Coronary artery (tissue), 2 donors: Measurements from ENCODE around the gene LONP1.
"Not testable (repeated sequence)": the region's sequence is repeated elsewhere in the genome, so short reads cannot be mapped to it uniquely, and the experiment has no call there.

Source experiments
- DNase-seq: peaks from one replicate; pipeline ENCODE4 v3.0.0-alpha.2; 2017; ENCODE audit warnings: low spot score
- H3K27ac ChIP-seq, 2 donors: fragments of 200-600 bp; sonication (generic); one replicate each; pipeline ENCODE4 v1.5.1; 2016 to 2019
- H3K4me3 ChIP-seq: fragments of 200-600 bp; sonication (generic); 2 replicates; pipeline ENCODE4 v1.5.1; 2016; ENCODE audit warnings: mild to moderate bottlenecking, moderate library complexity
- TF ChIP-seq, protein P1 (sequence below): fragments of 200-600 bp; sonication (generic); IDR thresholded peaks from one replicate; pipeline ENCODE4 v1.5.1; 2019; ENCODE audit warnings: antibody characterized with exemption

The LONP1 gene

GRCh38 chr19:5691822-5692722 lies 27.9 kb downstream of the LONP1 start:
- Histone ChIP-seq H3K4me3 (peak overlapping the region; percentile 98), H3K27ac (peak overlapping the region in 1 of 2 donors; percentile 97)
- DNase-seq: peak; percentile 72

DNA sequence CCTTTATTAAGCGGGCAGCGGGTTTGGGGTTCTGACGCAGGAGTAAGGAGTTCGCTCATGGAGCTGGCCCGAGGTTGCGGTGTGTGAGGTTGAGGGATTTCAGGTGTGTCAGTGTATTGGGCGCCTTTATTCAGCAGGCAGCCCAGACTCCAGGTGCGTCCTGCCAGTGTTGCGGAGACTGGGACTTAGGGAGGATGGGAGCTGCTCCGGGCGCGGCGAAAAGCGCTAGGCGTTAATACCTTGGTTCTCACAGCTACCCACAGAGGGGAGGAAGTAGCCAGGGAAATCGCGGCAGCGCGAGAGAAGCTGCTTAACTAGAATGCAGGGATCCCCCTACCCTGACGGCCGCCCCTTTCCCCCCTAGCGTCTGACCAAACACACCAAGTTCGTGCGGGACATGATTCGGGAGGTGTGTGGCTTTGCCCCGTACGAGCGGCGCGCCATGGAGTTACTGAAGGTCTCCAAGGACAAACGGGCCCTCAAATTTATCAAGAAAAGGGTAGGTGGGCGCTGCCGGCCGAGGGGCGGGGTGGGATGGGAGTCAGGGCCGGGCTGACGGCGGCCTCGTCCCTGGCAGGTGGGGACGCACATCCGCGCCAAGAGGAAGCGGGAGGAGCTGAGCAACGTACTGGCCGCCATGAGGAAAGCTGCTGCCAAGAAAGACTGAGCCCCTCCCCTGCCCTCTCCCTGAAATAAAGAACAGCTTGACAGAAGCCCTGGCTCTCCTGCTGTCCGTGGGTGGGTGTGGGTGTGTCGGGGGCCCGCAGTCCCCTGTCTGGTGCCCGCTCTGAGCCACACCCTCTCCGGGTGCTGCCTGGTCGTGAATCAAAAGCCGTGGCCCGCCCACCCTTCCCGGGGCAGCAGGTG lies 28.8 kb downstream of the LONP1 start:
- TF ChIP-seq, protein P1, sequence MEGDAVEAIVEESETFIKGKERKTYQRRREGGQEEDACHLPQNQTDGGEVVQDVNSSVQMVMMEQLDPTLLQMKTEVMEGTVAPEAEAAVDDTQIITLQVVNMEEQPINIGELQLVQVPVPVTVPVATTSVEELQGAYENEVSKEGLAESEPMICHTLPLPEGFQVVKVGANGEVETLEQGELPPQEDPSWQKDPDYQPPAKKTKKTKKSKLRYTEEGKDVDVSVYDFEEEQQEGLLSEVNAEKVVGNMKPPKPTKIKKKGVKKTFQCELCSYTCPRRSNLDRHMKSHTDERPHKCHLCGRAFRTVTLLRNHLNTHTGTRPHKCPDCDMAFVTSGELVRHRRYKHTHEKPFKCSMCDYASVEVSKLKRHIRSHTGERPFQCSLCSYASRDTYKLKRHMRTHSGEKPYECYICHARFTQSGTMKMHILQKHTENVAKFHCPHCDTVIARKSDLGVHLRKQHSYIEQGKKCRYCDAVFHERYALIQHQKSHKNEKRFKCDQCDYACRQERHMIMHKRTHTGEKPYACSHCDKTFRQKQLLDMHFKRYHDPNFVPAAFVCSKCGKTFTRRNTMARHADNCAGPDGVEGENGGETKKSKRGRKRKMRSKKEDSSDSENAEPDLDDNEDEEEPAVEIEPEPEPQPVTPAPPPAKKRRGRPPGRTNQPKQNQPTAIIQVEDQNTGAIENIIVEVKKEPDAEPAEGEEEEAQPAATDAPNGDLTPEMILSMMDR: no peak
- Histone ChIP-seq H3K27ac (peak overlapping the region; percentile 87 to 97), H3K4me3 (peak overlapping the region; percentile 98)
- DNase-seq: no peak

More at GRCh38 chr19:5691822-5692722, 27.9 kb downstream of the LONP1 start:
- TF ChIP-seq, protein P1: no peak

- peak; percentile 98 for DNase-seq
- Histone ChIP-seq H3K27ac (peak within 1 kb of the TSS; percentile 87 to 97), H3K4me3 (peak within 1 kb of the TSS; percentile 98)
- TF ChIP-seq, protein P1: peak; percentile 98
Measured at GRCh38 chr19:5690125-5690954, 29.6 kb downstream of the LONP1 start, which contains the start of gene RPL36. Gene RPL36 (plus strand): TSS chr19:5690295. CDS start chr19:5690508, 213 bp downstream.

DNA sequence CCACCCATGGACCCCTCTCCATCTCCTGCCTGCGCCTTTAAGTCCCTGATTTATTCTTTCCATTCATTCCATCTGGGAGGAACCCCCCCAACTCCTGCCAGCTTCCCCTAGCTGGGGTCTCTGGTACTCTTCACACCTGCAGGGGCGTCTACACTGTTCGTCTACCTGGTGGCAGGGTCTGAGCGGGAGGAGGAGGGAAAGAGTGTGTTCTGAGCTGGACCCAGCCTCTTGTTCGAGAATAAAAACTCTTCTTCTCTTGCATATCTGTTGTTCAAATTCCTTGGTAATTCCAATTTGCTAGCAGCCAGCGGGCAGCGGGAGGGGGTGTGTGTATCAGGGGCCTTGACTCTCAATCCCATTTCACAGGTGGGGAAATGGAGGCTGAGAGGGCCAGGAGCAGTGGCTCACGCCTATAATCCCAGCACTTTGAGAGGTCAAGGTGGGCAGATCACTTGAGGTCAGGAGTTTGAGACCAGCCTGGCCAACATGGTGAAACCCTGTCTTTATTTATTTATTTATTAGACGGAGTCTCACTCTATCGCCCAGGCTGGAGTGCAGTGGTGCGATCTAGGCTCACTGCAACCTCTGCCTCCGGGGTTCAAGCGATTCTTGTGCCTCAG lies 31.6 kb downstream of the LONP1 start:
- not testable (repeated sequence) for H3K4me3 ChIP-seq
- peak; percentile 72 for DNase-seq

GRCh38 chr19:5687360-5688198 lies 32.4 kb downstream of the LONP1 start:
- peak; percentile 75 for DNase-seq
- H3K27ac ChIP-seq: peak overlapping the region; percentile 63 to 85
- TF ChIP-seq, protein P1: no peak
- peak overlapping the region; percentile 70 for H3K4me3 ChIP-seq

More for the DNA sequence above, 31.6 kb downstream of the LONP1 start:
- not testable (repeated sequence) for H3K27ac ChIP-seq

DNA sequence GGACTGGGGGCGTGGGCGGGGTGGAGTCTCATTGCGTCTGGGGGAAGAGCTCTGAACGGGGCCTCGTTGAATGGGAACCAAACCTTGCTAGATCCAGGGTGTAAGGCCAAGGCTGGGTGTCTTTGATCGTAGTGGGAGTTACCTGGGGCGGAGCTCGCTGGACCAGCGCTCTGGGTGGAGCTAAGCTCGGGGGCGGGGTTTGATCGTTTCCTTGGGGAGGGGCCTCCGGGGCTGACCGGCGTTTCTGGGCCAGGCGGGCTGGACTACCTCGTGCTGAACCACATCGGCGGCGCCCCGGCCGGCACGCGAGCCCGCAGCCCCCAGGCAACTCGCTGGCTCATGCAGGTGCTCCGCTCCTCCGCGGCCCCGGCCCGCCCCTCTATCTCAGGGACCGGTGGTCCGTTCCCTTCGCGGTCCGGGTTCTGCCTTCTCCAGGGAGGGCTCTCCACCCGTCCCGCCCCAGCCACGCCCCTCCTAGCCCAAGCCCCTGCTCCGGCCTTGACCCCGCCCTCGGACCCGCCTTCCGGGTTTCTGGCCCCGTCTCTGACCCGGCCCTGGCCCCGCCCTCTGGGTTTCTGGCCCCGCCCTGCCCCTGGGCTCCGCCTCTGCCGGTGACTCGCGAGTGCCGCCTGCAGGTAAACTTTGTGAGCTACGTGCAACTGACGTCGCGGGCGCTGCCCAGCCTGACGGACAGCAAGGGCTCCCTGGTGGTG lies 33.1 kb downstream of the LONP1 start:
- DNase-seq: peak; percentile 96
- Histone ChIP-seq H3K27ac (peak overlapping the region; percentile 63 to 85), H3K4me3 (peak overlapping the region; percentile 70)
- TF ChIP-seq, protein P1: peak; percentile 83
